Left hindlimb (tissue), 1 donor: ENCODE measurements around the gene CNOT1.
"Not testable (repeated sequence)": the region's sequence is repeated elsewhere in the genome, so short reads cannot be mapped to it uniquely, and the experiment has no call there.

Experiments used
- DNase-seq: peaks from one replicate; pipeline ENCODE4 v3.0.0-alpha.2; 2018

Gene CNOT1

GRCh38 chr16:58629733-58630640 is at the start of gene CNOT1:
Gene CNOT1 (minus strand): TSS chr16:58629826. CDS start chr16:58599337, 30,489 bp downstream.
- peak; percentile 100 for DNase-seq

GRCh38 chr16:58678716-58679115 is 49.1 kb upstream of the CNOT1 start:
- no peak for DNase-seq

GRCh38 chr16:58678269-58678668 is 48.6 kb upstream of the CNOT1 start:
- DNase-seq = no peak

- DNase-seq = no peak
Measured at GRCh38 chr16:58670946-58671583, 41.4 kb upstream of the CNOT1 start.

GRCh38 chr16:58670177-58670576 is 40.6 kb upstream of the CNOT1 start:
- DNase-seq = no peak

- no peak for DNase-seq
Measured at GRCh38 chr16:58665200-58665599, 35.6 kb upstream of the CNOT1 start.

- DNase-seq = no peak
Measured at GRCh38 chr16:58661199-58661830, 31.7 kb upstream of the CNOT1 start.

GRCh38 chr16:58659911-58660310 is 30.3 kb upstream of the CNOT1 start:
- DNase-seq = not testable (repeated sequence)

- no peak for DNase-seq
Measured at GRCh38 chr16:58658796-58659211, 29.2 kb upstream of the CNOT1 start.

GRCh38 chr16:58656899-58657298 is 27.3 kb upstream of the CNOT1 start:
- DNase-seq = no peak

GRCh38 chr16:58655215-58655596 is 25.6 kb upstream of the CNOT1 start:
- DNase-seq = no peak

- DNase-seq = no peak
Measured at GRCh38 chr16:58654560-58655214, 25.1 kb upstream of the CNOT1 start.

GRCh38 chr16:58652741-58653140 is 23.1 kb upstream of the CNOT1 start:
- no peak for DNase-seq

- no peak for DNase-seq
Measured at GRCh38 chr16:58651965-58652348, 22.3 kb upstream of the CNOT1 start.

GRCh38 chr16:58649707-58650106 is 20.1 kb upstream of the CNOT1 start:
- no peak for DNase-seq

- no peak for DNase-seq
Measured at GRCh38 chr16:58647107-58647506, 17.5 kb upstream of the CNOT1 start.

- no peak for DNase-seq
Measured at GRCh38 chr16:58644765-58645487, 15.3 kb upstream of the CNOT1 start.

- DNase-seq = no peak
Measured at GRCh38 chr16:58644108-58644507, 14.5 kb upstream of the CNOT1 start.

GRCh38 chr16:58640949-58641348 is 11.3 kb upstream of the CNOT1 start:
- DNase-seq = no peak

- DNase-seq = no peak
Measured at GRCh38 chr16:58639836-58640235, 10.2 kb upstream of the CNOT1 start.

GRCh38 chr16:58639230-58639629 is 9.6 kb upstream of the CNOT1 start:
- no peak for DNase-seq
